Purkinje cell (primary cell): ENCODE results near the gene BCAT1. TPM values are rescaled to one million over a fixed set of nuclear protein-coding genes. Genes with fewer than 3 reads are reported as not detected.

Experiments
- polyA plus RNA-seq: library from polyadenylated mRNA; unstranded; fragments of >200 nt; fragmentation: Nextera tagmentation; gene quantifications from 2 replicates; pipeline ENCODE4 v1.2.1, GENCODE V29; 2014

The BCAT1 gene
- 10.3 and 18.0 TPM in 2 replicates for polyA plus RNA-seq

GRCh38 chr12:24948757-24949722 is at the start of gene BCAT1:
Gene BCAT1 (minus strand): TSS chr12:24949101. CDS start chr12:24948932, 169 bp downstream.

Other genes with a start within 250 kb of the BCAT1 start
- gene DNAI7, start 246.1 kb upstream of the BCAT1 start, polyA plus RNA-seq = 2.0 and 6.2 TPM in 2 replicates
- 191 and 239 TPM in 2 replicates for gene ETFRF1, start 246.1 kb upstream of the BCAT1 start, polyA plus RNA-seq